D721Med (cell line): Measurements from ENCODE around the gene MACF1.
"Not testable (repeated sequence)": the region's sequence is repeated elsewhere in the genome, so short reads cannot be mapped to it uniquely, and the experiment has no call there.

Source experiments
- DNase-seq: peaks from one replicate; pipeline ENCODE4 v3.0.0; 2011; ENCODE audit warnings: low spot score; ENCODE audit not compliant: insufficient read length
- FAIRE-seq: peaks from 2 replicates; lab custom pipeline; 2011; peaks lifted over from hg19 to GRCh38; lab: Jason Lieb, UNC
- CTCF ChIP-seq: IDR thresholded peaks from 2 replicates; pipeline ENCODE4 v1.5.1; 2012; ENCODE audit warnings: mild to moderate bottlenecking, control low read depth; ENCODE audit not compliant: insufficient read depth; ENCODE audit errors: missing control alignments

MACF1 gene

GRCh38 chr1:39469150-39469549, 264.7 kb downstream of the MACF1 start:
- DNase-seq = no peak
- no peak for FAIRE-seq

GRCh38 chr1:39470040-39470439, 265.5 kb downstream of the MACF1 start:
- FAIRE-seq = no peak
- no peak for DNase-seq
- no peak for TF ChIP-seq CTCF

More at GRCh38 chr1:39469150-39469549, 264.7 kb downstream of the MACF1 start:
- TF ChIP-seq CTCF = no peak

- TF ChIP-seq CTCF = no peak
- no peak for DNase-seq
- FAIRE-seq = no peak
These were observed 268.3 kb downstream of the MACF1 start for GRCh38 chr1:39472826-39473225.

GRCh38 chr1:39473324-39473723, 268.8 kb downstream of the MACF1 start:
- no peak for FAIRE-seq
- no peak for DNase-seq
- TF ChIP-seq CTCF = no peak

GRCh38 chr1:39474810-39475209, 270.3 kb downstream of the MACF1 start:
- FAIRE-seq = no peak
- DNase-seq = no peak
- no peak for TF ChIP-seq CTCF

GRCh38 chr1:39475551-39475950, 271.1 kb downstream of the MACF1 start:
- FAIRE-seq, DNase-seq: not testable (repeated sequence)

GRCh38 chr1:39478126-39478915, 273.8 kb downstream of the MACF1 start:
- DNase-seq (no peak), FAIRE-seq (no peak)
- TF ChIP-seq CTCF = no peak
